Pericardium fibroblast (primary cell): ENCODE results near the gene BRI3. TPM values are rescaled to one million over a fixed set of nuclear protein-coding genes. Genes with fewer than 3 reads are reported as not detected.

Experiments used
- total RNA-seq: library from RNA; depleted of rRNA; stranded (reverse); fragments of >200 nt; gene quantifications from 2 replicates; pipeline ENCODE4 v1.2.3, GENCODE V29; 2015

BRI3 gene
- 63.2 and 63.9 TPM in 2 replicates for total RNA-seq

GRCh38 chr7:98280791-98281756, at the start of gene BRI3:
TSS of gene BRI3 (plus strand) at chr7:98281686. CDS start at chr7:98281796, 110 bp downstream.

GRCh38 chr7:98251601-98252424, 29.7 kb upstream of the BRI3 start, which contains the start of gene TECPR1:
TSS of gene TECPR1 (minus strand) at chr7:98252232. CDS start at chr7:98246146, 6,086 bp downstream.

Other genes with a start within 250 kb of the BRI3 start
- gene LMTK2, start 174.8 kb upstream of the BRI3 start, total RNA-seq: 4.6 and 5.2 TPM in 2 replicates
- gene BHLHA15, start 70.2 kb upstream of the BRI3 start, total RNA-seq: 0.26 and 0.70 TPM in 2 replicates
- gene TECPR1, start 29.5 kb upstream of the BRI3 start, total RNA-seq: 10.5 and 19.0 TPM in 2 replicates
- 1.3 and 1.6 TPM in 2 replicates for gene BAIAP2L1, start 119.4 kb downstream of the BRI3 start, total RNA-seq